ENCODE data around the gene LRRTM4. TPM values are rescaled to one million over a fixed set of nuclear protein-coding genes. Genes with fewer than 3 reads are reported as not detected.

Gene LRRTM4
- total and polyA plus RNA-seq, 2 experiments from 2014 or later: 4.5 to 15.4 TPM

DNA sequence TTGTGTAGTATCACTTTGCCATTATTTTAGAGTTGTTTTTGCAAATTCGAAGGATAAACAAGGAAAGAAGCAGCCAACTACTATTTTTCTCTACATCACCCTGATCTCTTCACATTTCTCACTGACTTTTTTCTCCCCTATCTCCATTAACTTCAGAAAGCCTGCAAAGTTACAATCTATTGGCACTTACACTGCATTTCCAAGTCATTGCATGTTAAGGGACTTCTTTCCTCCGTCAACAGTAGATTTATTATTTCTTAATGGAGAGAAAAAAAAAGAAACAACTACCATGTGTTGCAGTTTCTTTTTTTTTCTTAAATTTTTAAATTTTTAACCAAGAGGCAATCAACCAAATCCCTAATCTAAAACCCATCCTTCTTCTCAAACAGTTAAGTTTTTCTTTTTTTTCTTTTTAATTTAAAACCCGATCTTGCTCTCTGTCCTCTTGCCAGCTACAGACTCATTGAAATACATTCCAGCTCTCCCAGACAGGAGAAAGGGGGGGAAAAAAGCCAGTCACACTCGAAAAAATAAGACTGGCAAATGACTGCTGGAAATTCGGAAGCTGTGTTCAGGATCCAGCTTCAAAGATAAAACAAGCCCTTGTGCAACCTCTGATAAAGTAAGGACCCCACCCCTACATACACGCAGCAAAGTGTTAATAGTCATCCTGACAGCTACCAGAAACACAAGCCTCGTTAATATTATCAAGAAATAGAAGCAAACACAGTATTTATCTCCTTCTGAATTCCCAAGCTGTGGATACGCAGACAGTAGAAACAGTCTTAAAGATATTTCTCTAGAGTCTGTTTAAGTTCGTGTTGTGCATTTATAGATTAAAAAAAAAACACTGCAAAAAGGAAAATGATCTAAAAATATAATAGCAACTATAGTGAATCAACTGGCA, 1.3 kb downstream of the LRRTM4 start:
- Histone ChIP-seq H3K4me3 (peak overlapping the region; percentile 51), H3K4me1 (ENCODE audit: insufficient read depth) (peaks cover 43% of the 10 kb centered on the region), H3F3A (replicated peaks; ENCODE audit: low read depth) (0 out of 2 replicates have a peak, but pooled peaks cover 3% of the 10 kb centered on the region), H3K4me2 (peak overlapping the region; percentile 80), H4K20me1 (replicated peaks; ENCODE audit: insufficient read depth) (no peaks in the 10 kb centered on the region), H3K79me2 (replicated peaks; ENCODE audit: insufficient read depth) (peaks cover 32% of the 10 kb centered on the region), H2AFZ (no peak overlapping the region), H3K27ac (ENCODE audit: low read depth) (peak overlapping the region; percentile 99), H3K9me2 (ENCODE audit: insufficient read depth) (no peaks in the 10 kb centered on the region), H3K27me3 (ENCODE audit: insufficient read depth) (no peaks in the 10 kb centered on the region), H3K36me3 (ENCODE audit: insufficient read depth) (no peaks in the 10 kb centered on the region)
- no peak for DNase-seq (ENCODE audit: low spot score)
- TF ChIP-seq STAT1 (IDR thresholded peaks at IDR 0.05; ENCODE audit: unreplicated experiment): no peak
- TF ChIP-seq, protein P1, sequence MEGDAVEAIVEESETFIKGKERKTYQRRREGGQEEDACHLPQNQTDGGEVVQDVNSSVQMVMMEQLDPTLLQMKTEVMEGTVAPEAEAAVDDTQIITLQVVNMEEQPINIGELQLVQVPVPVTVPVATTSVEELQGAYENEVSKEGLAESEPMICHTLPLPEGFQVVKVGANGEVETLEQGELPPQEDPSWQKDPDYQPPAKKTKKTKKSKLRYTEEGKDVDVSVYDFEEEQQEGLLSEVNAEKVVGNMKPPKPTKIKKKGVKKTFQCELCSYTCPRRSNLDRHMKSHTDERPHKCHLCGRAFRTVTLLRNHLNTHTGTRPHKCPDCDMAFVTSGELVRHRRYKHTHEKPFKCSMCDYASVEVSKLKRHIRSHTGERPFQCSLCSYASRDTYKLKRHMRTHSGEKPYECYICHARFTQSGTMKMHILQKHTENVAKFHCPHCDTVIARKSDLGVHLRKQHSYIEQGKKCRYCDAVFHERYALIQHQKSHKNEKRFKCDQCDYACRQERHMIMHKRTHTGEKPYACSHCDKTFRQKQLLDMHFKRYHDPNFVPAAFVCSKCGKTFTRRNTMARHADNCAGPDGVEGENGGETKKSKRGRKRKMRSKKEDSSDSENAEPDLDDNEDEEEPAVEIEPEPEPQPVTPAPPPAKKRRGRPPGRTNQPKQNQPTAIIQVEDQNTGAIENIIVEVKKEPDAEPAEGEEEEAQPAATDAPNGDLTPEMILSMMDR (conservative IDR thresholded peaks at IDR 0.05; ENCODE audit: low read depth in 2 of 2): no peak
- TF ChIP-seq POLR2AphosphoS5 (IDR thresholded peaks at IDR 0.05; ENCODE audit: low read depth): no peak
- no peak for TF ChIP-seq EZH2phosphoT487 (IDR thresholded peaks at IDR 0.05; ENCODE audit: unreplicated experiment)
- no peak for TF ChIP-seq JUNB (IDR thresholded peaks at IDR 0.05; ENCODE audit: unreplicated experiment)
- TF ChIP-seq ZNF331 (CRISPR knock-in tag; IDR thresholded peaks at IDR 0.05; ENCODE audit: low read depth): no peak
- TF ChIP-seq ZNF114 (CRISPR knock-in tag; IDR thresholded peaks at IDR 0.05): no peak
- TF ChIP-seq NANOG (IDR thresholded peaks at IDR 0.05; ENCODE audit: borderline replicate concordance): no peak
- no peak for TF ChIP-seq EZH2 (IDR thresholded peaks at IDR 0.05; ENCODE audit: low read depth, unreplicated experiment)
- no peak for TF ChIP-seq CREB1 (CRISPR knock-in tag; IDR thresholded peaks at IDR 0.05; ENCODE audit: low read depth)
- TF ChIP-seq, protein P2, sequence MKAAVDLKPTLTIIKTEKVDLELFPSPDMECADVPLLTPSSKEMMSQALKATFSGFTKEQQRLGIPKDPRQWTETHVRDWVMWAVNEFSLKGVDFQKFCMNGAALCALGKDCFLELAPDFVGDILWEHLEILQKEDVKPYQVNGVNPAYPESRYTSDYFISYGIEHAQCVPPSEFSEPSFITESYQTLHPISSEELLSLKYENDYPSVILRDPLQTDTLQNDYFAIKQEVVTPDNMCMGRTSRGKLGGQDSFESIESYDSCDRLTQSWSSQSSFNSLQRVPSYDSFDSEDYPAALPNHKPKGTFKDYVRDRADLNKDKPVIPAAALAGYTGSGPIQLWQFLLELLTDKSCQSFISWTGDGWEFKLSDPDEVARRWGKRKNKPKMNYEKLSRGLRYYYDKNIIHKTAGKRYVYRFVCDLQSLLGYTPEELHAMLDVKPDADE (IDR thresholded peaks at IDR 0.05): no peak
- peak; percentile 13 for ATAC-seq
- H3K4me3 Mint-ChIP-seq: peak overlapping the region; percentile 75
- H3K4me1 Mint-ChIP-seq: peaks cover 68% of the 10 kb centered on the region
- H3K9me3 Mint-ChIP-seq: no peaks in the 10 kb centered on the region; the same call in 2 of the 3 replicates
- H3K27ac Mint-ChIP-seq: peak overlapping the region; percentile 95
- no peaks in the 10 kb centered on the region for H3K27me3 Mint-ChIP-seq (ENCODE audit: insufficient read depth, low read depth, poor library complexity)
- H3K36me3 Mint-ChIP-seq (ENCODE audit: low read depth): peaks cover 44% of the 10 kb centered on the region

DNA sequence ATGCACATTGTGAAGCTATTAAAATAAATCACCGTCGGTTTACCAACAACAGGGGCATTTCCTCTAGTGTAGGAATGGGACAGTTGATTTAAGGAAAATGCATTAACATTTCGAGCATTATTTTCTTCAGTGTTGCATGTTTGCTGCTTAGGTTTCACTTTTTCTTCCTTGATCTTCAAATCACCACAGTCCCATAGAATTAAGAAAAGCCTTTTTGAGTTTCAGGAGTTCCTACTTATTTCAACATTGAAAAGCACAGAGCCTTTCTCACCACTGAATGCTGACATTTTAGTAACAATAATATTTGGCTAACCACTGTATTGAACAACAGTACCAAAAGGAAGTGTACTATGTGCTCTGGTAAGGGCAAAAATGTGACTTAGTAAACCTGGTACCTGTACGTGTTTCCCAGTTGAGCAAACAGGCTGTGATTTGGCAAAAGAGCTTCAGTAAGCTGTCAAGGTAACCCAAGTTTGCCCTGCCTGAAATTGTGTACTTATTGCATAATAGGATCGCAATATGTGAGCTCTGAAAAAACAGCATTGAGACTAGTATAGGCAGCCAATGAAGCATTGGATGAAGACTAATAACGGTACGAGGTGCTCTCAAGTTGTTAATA, 2.2 kb downstream of the LRRTM4 start:
- peak overlapping the region; percentile 99 for H3K27ac ChIP-seq (ENCODE audit: low read depth)
- H3K4me3 ChIP-seq: peak overlapping the region; percentile 51
- peak overlapping the region; percentile 95 for H3K27ac Mint-ChIP-seq
- no peaks in the 10 kb centered on the region for H3K9me3 Mint-ChIP-seq
- H3K4me1 ChIP-seq (ENCODE audit: insufficient read depth): peaks cover 40% of the 10 kb centered on the region
- H3K27me3 ChIP-seq (ENCODE audit: insufficient read depth): no peaks in the 10 kb centered on the region
- peaks cover 68% of the 10 kb centered on the region for H3K4me1 Mint-ChIP-seq
- DNase-seq (ENCODE audit: low spot score): no peak
- H3K9me2 ChIP-seq (ENCODE audit: insufficient read depth): no peaks in the 10 kb centered on the region
- H3K4me2 ChIP-seq: peak overlapping the region; percentile 80
- no peaks in the 10 kb centered on the region for H3K27me3 Mint-ChIP-seq (ENCODE audit: insufficient read depth, low read depth, poor library complexity)
- no peaks in the 10 kb centered on the region for H4K20me1 ChIP-seq (replicated peaks; ENCODE audit: insufficient read depth)
- H3K36me3 Mint-ChIP-seq (ENCODE audit: low read depth): peaks cover 36% of the 10 kb centered on the region
- no peaks in the 10 kb centered on the region for H3K36me3 ChIP-seq (ENCODE audit: insufficient read depth)
- peak overlapping the region; percentile 75 for H3K4me3 Mint-ChIP-seq
- peaks cover 41% of the 10 kb centered on the region for H3K79me2 ChIP-seq (replicated peaks; ENCODE audit: insufficient read depth)
- no peak for ATAC-seq
- H2AFZ ChIP-seq: no peak overlapping the region
- H3F3A ChIP-seq (replicated peaks; ENCODE audit: low read depth): 0 out of 2 replicates have a peak, but pooled peaks cover 3% of the 10 kb centered on the region
- TF ChIP-seq, protein P1 (conservative IDR thresholded peaks at IDR 0.05; ENCODE audit: low read depth in 2 of 2): no peak
